Activated naive CD4-positive, alpha-beta T cell treated with anti-CD3 and anti-CD28 coated beads, Interleukin-2, amount 10 ng/mL, durations not matched to agents 7 days and 5 days (primary cell): ENCODE measurements around the gene CS.
A peak's percentile ranks its signal among the peaks of the same experiment; 100 is the strongest.

Experiments used
- CTCF ChIA-PET: fragments of 350-600 bp; sonication (Branson Sonifier 250); formaldehyde crosslinking; loops from one replicate; lab custom pipeline; 2021; ENCODE audit warnings: antibody characterized with exemption; lab: Charles Lee
- DNase-seq: peaks from one replicate; pipeline ENCODE4 v3.0.0-alpha.2; 2020
- H3K27ac Mint-ChIP-seq: one replicate; pipeline ENCODE4 v1.8.0; 2021; ENCODE audit warnings: mild to moderate bottlenecking, moderate library complexity, mixed read lengths
- H3K27me3 Mint-ChIP-seq: one replicate; pipeline ENCODE4 v1.8.0; 2021; ENCODE audit warnings: mild to moderate bottlenecking, mixed read lengths
- H3K36me3 Mint-ChIP-seq: one replicate; pipeline ENCODE4 v1.8.0; 2021; ENCODE audit warnings: mixed read lengths
- H3K4me1 Mint-ChIP-seq: one replicate; pipeline ENCODE4 v1.8.0; 2021; ENCODE audit warnings: mixed read lengths
- H3K4me3 Mint-ChIP-seq: one replicate; pipeline ENCODE4 v1.8.0; 2021; ENCODE audit warnings: mild to moderate bottlenecking, moderate library complexity, mixed read lengths
- H3K9me3 Mint-ChIP-seq: one replicate; pipeline ENCODE4 v1.8.0; 2021; ENCODE audit warnings: mixed read lengths

Gene CS

GRCh38 chr12:56308714-56309113 is 8.6 kb upstream of the CS start:
- Mint-ChIP-seq H3K27me3 (no peaks in the 10 kb centered on the region), H3K9me3 (no peaks in the 10 kb centered on the region), H3K27ac (no peak overlapping the region), H3K4me3 (no peak overlapping the region), H3K36me3 (peaks cover 11% of the 10 kb centered on the region), H3K4me1 (no peaks in the 10 kb centered on the region)
- no peak for DNase-seq
- CTCF ChIA-PET: interaction anchor here (0.9 to 3.0 kb wide), 2 partner anchors 119 to 265 kb away, joined by 4 to 6 read pairs; partner anchors contain the start of gene SMARCC2

GRCh38 chr12:56307221-56307965 is 7.3 kb upstream of the CS start:
- no peak overlapping the region for H3K4me3 Mint-ChIP-seq
- peaks cover under 1% of the 10 kb centered on the region for H3K4me1 Mint-ChIP-seq
- DNase-seq: no peak
- H3K27ac Mint-ChIP-seq: no peak overlapping the region
- peaks cover 11% of the 10 kb centered on the region for H3K36me3 Mint-ChIP-seq
- no peaks in the 10 kb centered on the region for H3K9me3 Mint-ChIP-seq
- H3K27me3 Mint-ChIP-seq: no peaks in the 10 kb centered on the region
- CTCF ChIA-PET: no interaction called here

GRCh38 chr12:56304872-56305590 is 4.9 kb upstream of the CS start:
- Mint-ChIP-seq H3K4me1 (peaks cover 20% of the 10 kb centered on the region), H3K27me3 (no peaks in the 10 kb centered on the region), H3K36me3 (peaks cover 6% of the 10 kb centered on the region), H3K27ac (no peak overlapping the region), H3K4me3 (no peak overlapping the region), H3K9me3 (no peaks in the 10 kb centered on the region)
- DNase-seq: no peak
- CTCF ChIA-PET: interaction anchor here (0.9 to 1.7 kb wide), 2 partner anchors 11 to 23 kb away, joined by 4 to 7 read pairs; partner anchors contain the start of gene CNPY2

GRCh38 chr12:56304276-56304675 is 4.1 kb upstream of the CS start:
- Mint-ChIP-seq H3K27me3 (no peaks in the 10 kb centered on the region), H3K4me1 (peaks cover 20% of the 10 kb centered on the region), H3K36me3 (peaks cover 3% of the 10 kb centered on the region), H3K27ac (no peak overlapping the region), H3K9me3 (no peaks in the 10 kb centered on the region), H3K4me3 (no peak overlapping the region)
- DNase-seq: no peak
- CTCF ChIA-PET: interaction anchor here (0.9 to 1.7 kb wide), 2 partner anchors 11 to 23 kb away, joined by 4 to 7 read pairs; partner anchors contain the start of gene CNPY2

GRCh38 chr12:56300644-56301464 is 724 bp upstream of the CS start:
- peaks cover 21% of the 10 kb centered on the region for H3K36me3 Mint-ChIP-seq
- H3K27ac Mint-ChIP-seq: peak overlapping the region; percentile 96
- no peak for DNase-seq
- CTCF ChIA-PET: interaction anchor here (0.7 to 1.5 kb wide), 7 partner anchors 15 to 107 kb away, joined by 3 to 4 read pairs (median 3); partner anchors contain the start of genes ANKRD52, CNPY2 and COQ10A
- H3K27me3 Mint-ChIP-seq: no peaks in the 10 kb centered on the region
- H3K4me3 Mint-ChIP-seq: peak overlapping the region; percentile 86
- H3K9me3 Mint-ChIP-seq: no peaks in the 10 kb centered on the region
- H3K4me1 Mint-ChIP-seq: peaks cover 51% of the 10 kb centered on the region

- peaks cover 53% of the 10 kb centered on the region for H3K4me1 Mint-ChIP-seq
- no peaks in the 10 kb centered on the region for H3K27me3 Mint-ChIP-seq
- H3K9me3 Mint-ChIP-seq: no peaks in the 10 kb centered on the region
- H3K27ac Mint-ChIP-seq: peak overlapping the region; percentile 96
- peak; percentile 47 for DNase-seq
- H3K4me3 Mint-ChIP-seq: peak overlapping the region; percentile 86
- peaks cover 18% of the 10 kb centered on the region for H3K36me3 Mint-ChIP-seq
- CTCF ChIA-PET: interaction anchor here (1.0 to 1.7 kb wide), 5 partner anchors 10 to 165 kb away, joined by 3 to 8 read pairs (median 4); partner anchors contain the start of genes CNPY2 and PAN2
Measured at GRCh38 chr12:56299308-56299852, 750 bp downstream of the CS start.

- Mint-ChIP-seq H3K27me3 (no peaks in the 10 kb centered on the region), H3K36me3 (peaks cover 18% of the 10 kb centered on the region), H3K4me1 (peaks cover 55% of the 10 kb centered on the region), H3K9me3 (no peaks in the 10 kb centered on the region), H3K27ac (peak overlapping the region; percentile 96), H3K4me3 (peak overlapping the region; percentile 86)
- CTCF ChIA-PET: interaction anchor here (1.0 to 2.1 kb wide), 5 partner anchors 9 to 165 kb away, joined by 3 to 8 read pairs (median 4); partner anchors contain the start of gene PAN2
- no peak for DNase-seq
Measured at GRCh38 chr12:56298828-56299227, 1.3 kb downstream of the CS start.

- Mint-ChIP-seq H3K4me1 (peaks cover 61% of the 10 kb centered on the region), H3K27me3 (no peaks in the 10 kb centered on the region), H3K27ac (peak overlapping the region; percentile 49), H3K4me3 (no peak overlapping the region), H3K36me3 (peaks cover 21% of the 10 kb centered on the region), H3K9me3 (no peaks in the 10 kb centered on the region)
- DNase-seq: no peak
- CTCF ChIA-PET: interaction anchor here (1.0 to 2.1 kb wide), 3 partner anchors 26 to 216 kb away, joined by 3 to 7 read pairs (median 3); no protein-coding TSS in a partner anchor
Measured at GRCh38 chr12:56297400-56297799, 2.7 kb downstream of the CS start.

GRCh38 chr12:56296295-56296694 is 3.8 kb downstream of the CS start:
- no peak overlapping the region for H3K4me3 Mint-ChIP-seq
- peaks cover 25% of the 10 kb centered on the region for H3K36me3 Mint-ChIP-seq
- peaks cover 61% of the 10 kb centered on the region for H3K4me1 Mint-ChIP-seq
- no peaks in the 10 kb centered on the region for H3K9me3 Mint-ChIP-seq
- no peaks in the 10 kb centered on the region for H3K27me3 Mint-ChIP-seq
- no peak for DNase-seq
- H3K27ac Mint-ChIP-seq: no peak overlapping the region
- CTCF ChIA-PET: interaction anchor here (1.0 kb wide), 1 partner anchor 217 kb away, joined by 3 read pairs; no protein-coding TSS in a partner anchor

- peaks cover 37% of the 10 kb centered on the region for H3K36me3 Mint-ChIP-seq
- H3K4me1 Mint-ChIP-seq: peaks cover 66% of the 10 kb centered on the region
- peak overlapping the region; percentile 14 for H3K27ac Mint-ChIP-seq
- no peak for DNase-seq
- H3K4me3 Mint-ChIP-seq: no peak overlapping the region
- CTCF ChIA-PET: interaction anchor here (1.3 to 1.5 kb wide), 3 partner anchors 33 to 88 kb away, joined by 3 read pairs; no protein-coding TSS in a partner anchor
- no peaks in the 10 kb centered on the region for H3K27me3 Mint-ChIP-seq
- H3K9me3 Mint-ChIP-seq: no peaks in the 10 kb centered on the region
Measured at GRCh38 chr12:56293795-56294194, 6.3 kb downstream of the CS start.

GRCh38 chr12:56288705-56289387 is 11.3 kb downstream of the CS start:
- DNase-seq: no peak
- Mint-ChIP-seq H3K36me3 (peaks cover 37% of the 10 kb centered on the region), H3K27ac (peak overlapping the region; percentile 52)

GRCh38 chr12:56286044-56286830 is 13.9 kb downstream of the CS start:
- H3K4me3 Mint-ChIP-seq: no peak overlapping the region
- peaks cover 25% of the 10 kb centered on the region for H3K4me1 Mint-ChIP-seq
- H3K27ac Mint-ChIP-seq: no peak overlapping the region
- DNase-seq: no peak
- no peaks in the 10 kb centered on the region for H3K9me3 Mint-ChIP-seq
- CTCF ChIA-PET: interaction anchor here (1.2 to 1.7 kb wide), 2 partner anchors 17 to 178 kb away, joined by 3 to 7 read pairs; no protein-coding TSS in a partner anchor
- peaks cover 52% of the 10 kb centered on the region for H3K36me3 Mint-ChIP-seq
- H3K27me3 Mint-ChIP-seq: no peaks in the 10 kb centered on the region

More at GRCh38 chr12:56288705-56289387, 11.3 kb downstream of the CS start:
- Mint-ChIP-seq H3K27me3 (no peaks in the 10 kb centered on the region), H3K4me3 (no peak overlapping the region), H3K9me3 (no peaks in the 10 kb centered on the region), H3K4me1 (peaks cover 41% of the 10 kb centered on the region)
- CTCF ChIA-PET: interaction anchor here (0.7 to 2.0 kb wide), 5 partner anchors 10 to 84 kb away, joined by 3 to 8 read pairs (median 3); no protein-coding TSS in a partner anchor
